SK-N-SH (cell line): ENCODE measurements around the gene ZNF275.

Source experiments
- CTCF ChIP-seq: fragments of 200-600 bp; sonication (generic); IDR thresholded peaks from 2 replicates; pipeline ENCODE4 v1.6.1; 2017; ENCODE audit warnings: antibody characterized with exemption, mild to moderate bottlenecking, moderate library complexity
- EP300 ChIP-seq, 2 experiments: IDR thresholded peaks; 2 replicates each; pipeline versions ENCODE4 v1.4.0 to v1.6.1; 2012; ENCODE audit warnings: borderline replicate concordance in 1 of 2, low read depth in 1 of 2, low read length in 1 of 2
- EZH2phosphoT487 ChIP-seq: fragments of 200-600 bp; sonication (generic); IDR thresholded peaks from 2 replicates; pipeline ENCODE4 v1.6.1; 2017; ENCODE audit warnings: low read depth, mixed run types, mild to moderate bottlenecking, antibody characterized with exemption, moderate library complexity, borderline replicate concordance
- MXI1 ChIP-seq: IDR thresholded peaks from 2 replicates; pipeline ENCODE4 v1.6.1; 2012; ENCODE audit warnings: mild to moderate bottlenecking, low read depth, low read length, improper control_type of control experiment
- NFIC ChIP-seq: IDR thresholded peaks from 2 replicates; pipeline ENCODE4 v1.4.0; 2012; ENCODE audit warnings: borderline replicate concordance
- NRF1 ChIP-seq: IDR thresholded peaks from 2 replicates; pipeline ENCODE4 v1.6.1; 2012; ENCODE audit warnings: low read depth, mild to moderate bottlenecking, low read length
- PBX3 ChIP-seq: IDR thresholded peaks from 2 replicates; pipeline ENCODE4; 2012
- RCOR1 ChIP-seq: fragments of 150-350 bp; IDR thresholded peaks from 2 replicates; pipeline ENCODE4 v1.6.1; 2017; ENCODE audit warnings: antibody characterized with exemption, low read length
- REST ChIP-seq: IDR thresholded peaks from 2 replicates; pipeline ENCODE4 v1.6.1; 2012; ENCODE audit warnings: mild to moderate bottlenecking, low read depth, low read length, moderate library complexity
- RFX5 ChIP-seq: IDR thresholded peaks from 2 replicates; pipeline ENCODE4 v1.6.1; 2012; ENCODE audit warnings: mild to moderate bottlenecking, improper control_type of control experiment, low read length
- SIN3A ChIP-seq: IDR thresholded peaks from 2 replicates; pipeline ENCODE4 v1.6.1; 2012; ENCODE audit warnings: low read depth, mild to moderate bottlenecking, low read length, moderate library complexity, borderline replicate concordance
- USF1 ChIP-seq: IDR thresholded peaks from 2 replicates; pipeline ENCODE4 v1.4.0; 2012; ENCODE audit warnings: low read depth, borderline replicate concordance
- YY1 ChIP-seq: IDR thresholded peaks from 2 replicates; pipeline ENCODE4 v1.4.0; 2012; ENCODE audit warnings: low read depth, mild to moderate bottlenecking

- TF ChIP-seq MXI1: no peak
- TF ChIP-seq NFIC: no peak
- no peak for TF ChIP-seq CTCF
- no peak for TF ChIP-seq SIN3A
- TF ChIP-seq REST: no peak
- no peak for TF ChIP-seq EZH2phosphoT487
- no peak for TF ChIP-seq YY1
- no peak for TF ChIP-seq NRF1
- no peak for TF ChIP-seq RFX5
- TF ChIP-seq USF1: no peak
- TF ChIP-seq EP300 (IDR thresholded peaks at IDR 0.05; ENCODE audit: borderline replicate concordance in 1 of 2, low read depth in 1 of 2, low read length in 1 of 2): no peak
- no peak for TF ChIP-seq RCOR1
- TF ChIP-seq PBX3: no peak
Observed at GRCh38 chrX:153351981-153352380, 18.0 kb downstream of the ZNF275 start.
